ENCODE data around the gene FOXJ1.

- no peak for TF ChIP-seq CHD1 (IDR thresholded peaks at IDR 0.05; ENCODE audit: low read depth, low read length)
- TF ChIP-seq CTCF (conservative IDR thresholded peaks at IDR 0.05; ENCODE audit: low read depth, low read length), result no peak
- no peak for TF ChIP-seq POLR2A (IDR thresholded peaks at IDR 0.05; ENCODE audit: low read depth, low read length)
- TF ChIP-seq MXI1 (IDR thresholded peaks at IDR 0.05; ENCODE audit: borderline replicate concordance, low read depth, low read length), result no peak
- no peak for TF ChIP-seq USF2 (IDR thresholded peaks at IDR 0.05; ENCODE audit: low read depth, low read length)
- no peak for TF ChIP-seq MAZ (IDR thresholded peaks at IDR 0.05; ENCODE audit: borderline replicate concordance, low read depth, low read length)
- no peak for TF ChIP-seq FOS (IDR thresholded peaks at IDR 0.05; ENCODE audit: low read depth, low read length)
- TF ChIP-seq CEBPB (IDR thresholded peaks at IDR 0.05; ENCODE audit: low read depth, low read length), result no peak
- TF ChIP-seq MAFK (IDR thresholded peaks at IDR 0.05; ENCODE audit: low read depth, low read length), result no peak
- no peak for TF ChIP-seq RFX5 (IDR thresholded peaks at IDR 0.05; ENCODE audit: low read depth, low read length)
- TF ChIP-seq SMC3 (IDR thresholded peaks at IDR 0.05; ENCODE audit: low read depth, low read length), result no peak
- TF ChIP-seq BHLHE40 (IDR thresholded peaks at IDR 0.05; ENCODE audit: low read depth, low read length), result no peak
Measured at GRCh38 chr17:76092526-76093413, 48.3 kb downstream of the FOXJ1 start.

Measured in IMR-90 (cell line).